Transverse colon (tissue), 3 donors: Measurements from ENCODE around the gene CLN6.

ENCODE experiments used
- EP300 ChIP-seq: sonication (generic); formaldehyde crosslinking; IDR thresholded peaks from one replicate; pipeline ENCODE4 v1.6.1; 2017; ENCODE audit warnings: antibody characterized with exemption, low read depth
- TF ChIP-seq, protein P1 (sequence below), 5 experiments: fragments of 200-600 bp in 3 of 5; fragments of 450-650 bp in 2 of 5; sonication (generic) in 3 of 5; IDR thresholded peaks; 1 replicate in 2 of 5; 2 replicates in 3 of 5; pipeline ENCODE4 v1.5.1; 2016 to 2017; ENCODE audit warnings: antibody characterized with exemption in 5 of 5, inconsistent platforms in 3 of 5, mild to moderate bottlenecking in 2 of 5, moderate library complexity in 1 of 5

DNA sequence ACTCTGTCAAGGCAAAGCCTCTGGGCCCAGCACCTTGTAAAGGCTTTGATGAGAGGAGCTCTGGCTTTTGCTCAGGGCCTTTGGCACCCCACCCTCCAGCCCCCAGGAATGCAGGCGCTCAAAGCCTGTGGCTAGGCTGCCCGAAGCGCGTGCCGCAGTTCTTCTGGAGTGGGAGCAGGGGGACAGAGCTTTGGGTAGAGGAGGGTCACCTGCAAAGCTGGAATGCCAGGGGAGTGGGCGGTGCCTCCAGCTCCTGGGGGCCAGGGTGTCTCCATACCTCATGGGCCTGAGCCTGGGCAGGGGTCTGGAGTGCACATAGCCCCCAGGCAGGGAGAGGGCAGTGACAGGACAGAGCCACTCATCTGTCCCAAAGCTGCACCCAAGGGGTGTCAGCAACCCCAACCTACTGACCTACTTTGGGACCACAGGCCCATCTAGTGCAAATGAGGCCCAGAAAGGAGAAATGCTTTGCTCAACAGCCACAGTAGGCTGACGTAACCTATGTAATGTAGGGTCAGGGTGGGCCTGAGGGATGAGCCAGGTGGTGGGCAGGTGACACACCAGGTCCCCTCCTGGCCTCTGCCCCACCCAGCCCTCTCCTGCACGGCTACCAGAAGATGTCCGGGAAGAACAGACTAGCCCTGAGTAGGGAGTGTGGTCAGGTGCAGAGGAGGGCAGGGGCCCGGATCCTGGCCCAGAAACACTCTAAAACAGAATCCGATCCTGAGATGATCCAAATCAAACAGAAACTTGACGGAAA, 22.2 kb downstream of the CLN6 start:
- TF ChIP-seq EP300 = no peak
- TF ChIP-seq, protein P1, sequence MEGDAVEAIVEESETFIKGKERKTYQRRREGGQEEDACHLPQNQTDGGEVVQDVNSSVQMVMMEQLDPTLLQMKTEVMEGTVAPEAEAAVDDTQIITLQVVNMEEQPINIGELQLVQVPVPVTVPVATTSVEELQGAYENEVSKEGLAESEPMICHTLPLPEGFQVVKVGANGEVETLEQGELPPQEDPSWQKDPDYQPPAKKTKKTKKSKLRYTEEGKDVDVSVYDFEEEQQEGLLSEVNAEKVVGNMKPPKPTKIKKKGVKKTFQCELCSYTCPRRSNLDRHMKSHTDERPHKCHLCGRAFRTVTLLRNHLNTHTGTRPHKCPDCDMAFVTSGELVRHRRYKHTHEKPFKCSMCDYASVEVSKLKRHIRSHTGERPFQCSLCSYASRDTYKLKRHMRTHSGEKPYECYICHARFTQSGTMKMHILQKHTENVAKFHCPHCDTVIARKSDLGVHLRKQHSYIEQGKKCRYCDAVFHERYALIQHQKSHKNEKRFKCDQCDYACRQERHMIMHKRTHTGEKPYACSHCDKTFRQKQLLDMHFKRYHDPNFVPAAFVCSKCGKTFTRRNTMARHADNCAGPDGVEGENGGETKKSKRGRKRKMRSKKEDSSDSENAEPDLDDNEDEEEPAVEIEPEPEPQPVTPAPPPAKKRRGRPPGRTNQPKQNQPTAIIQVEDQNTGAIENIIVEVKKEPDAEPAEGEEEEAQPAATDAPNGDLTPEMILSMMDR (IDR thresholded peaks at IDR 0.05) = no peak
